IPS-NIHi11 (cell line): ENCODE measurements around the gene C6orf136.
A peak's percentile ranks its signal among the peaks of the same experiment; 100 is the strongest.

ENCODE experiments used
- DNase-seq: peaks from one replicate; pipeline ENCODE4 v3.0.0; 2012; ENCODE audit warnings: mixed read lengths, low spot score

C6orf136 gene

GRCh38 chr6:30686908-30687658, 40.1 kb downstream of the C6orf136 start:
- peak; percentile 75 for DNase-seq

- no peak for DNase-seq
These were observed 40.9 kb downstream of the C6orf136 start for GRCh38 chr6:30687659-30688431.

GRCh38 chr6:30688569-30688968, 41.6 kb downstream of the C6orf136 start:
- DNase-seq = no peak

GRCh38 chr6:30689022-30689865, 42.3 kb downstream of the C6orf136 start:
- no peak for DNase-seq

GRCh38 chr6:30689985-30690384, 43.1 kb downstream of the C6orf136 start:
- DNase-seq = no peak

GRCh38 chr6:30690403-30691207, 43.7 kb downstream of the C6orf136 start, which contains the start of gene NRM:
TSS of gene NRM (minus strand) at chr6:30690984. CDS start at chr6:30690974, 10 bp downstream.
- DNase-seq = peak; percentile 91

- DNase-seq = peak; percentile 35
These were observed 44.4 kb downstream of the C6orf136 start for GRCh38 chr6:30691208-30691847.

- no peak for DNase-seq
These were observed 49.5 kb downstream of the C6orf136 start for GRCh38 chr6:30696432-30696831.

GRCh38 chr6:30700340-30700739, 53.4 kb downstream of the C6orf136 start:
- no peak for DNase-seq
